ENCODE measurements around the gene CATSPER2.
"Not testable (repeated sequence)": the region's sequence is repeated elsewhere in the genome, so short reads cannot be mapped to it uniquely, and the experiment has no call there.

The CATSPER2 gene

DNA sequence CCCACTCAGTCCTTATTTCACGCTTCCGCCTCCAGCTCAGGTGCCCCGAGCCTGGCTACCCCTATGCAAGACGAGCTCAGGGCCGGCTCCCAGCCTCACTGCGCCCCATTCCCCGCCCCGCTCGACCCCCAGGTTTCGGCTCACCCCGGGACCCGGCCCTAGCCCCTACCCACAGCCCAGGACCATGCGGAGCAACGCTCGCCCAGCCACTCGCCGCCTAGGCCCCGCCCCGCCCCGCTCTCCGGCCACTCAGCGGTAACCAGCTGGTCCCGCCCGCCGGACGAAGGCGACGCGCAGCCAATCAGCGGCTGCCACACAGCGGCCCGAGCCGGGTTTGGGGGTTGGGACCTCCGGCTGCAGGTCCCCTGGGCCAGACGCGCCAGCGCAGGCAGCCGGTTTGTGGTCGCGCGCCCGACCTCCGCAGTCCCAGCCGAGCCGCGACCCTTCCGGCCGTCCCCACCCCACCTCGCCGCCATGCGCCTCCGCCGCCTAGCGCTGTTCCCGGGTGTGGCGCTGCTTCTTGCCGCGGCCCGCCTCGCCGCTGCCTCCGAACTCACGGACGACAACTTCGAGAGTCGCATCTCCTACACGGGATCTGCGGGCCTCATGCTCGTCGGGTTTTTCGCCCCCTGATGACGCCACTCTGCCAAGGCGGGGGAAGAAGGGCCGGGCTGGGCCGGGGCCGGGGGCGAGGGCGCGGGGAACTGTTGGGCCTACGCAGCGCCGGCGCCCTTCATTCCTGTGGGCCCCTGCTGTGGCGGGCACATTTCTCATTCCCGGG, at the start of gene CATSPER2:
TSS of gene CATSPER2 (minus strand) at position 196 of the 781 bp plus-strand sequence. CDS start 783 bp downstream, outside the sequence.
- DNase-seq: no peak

DNA sequence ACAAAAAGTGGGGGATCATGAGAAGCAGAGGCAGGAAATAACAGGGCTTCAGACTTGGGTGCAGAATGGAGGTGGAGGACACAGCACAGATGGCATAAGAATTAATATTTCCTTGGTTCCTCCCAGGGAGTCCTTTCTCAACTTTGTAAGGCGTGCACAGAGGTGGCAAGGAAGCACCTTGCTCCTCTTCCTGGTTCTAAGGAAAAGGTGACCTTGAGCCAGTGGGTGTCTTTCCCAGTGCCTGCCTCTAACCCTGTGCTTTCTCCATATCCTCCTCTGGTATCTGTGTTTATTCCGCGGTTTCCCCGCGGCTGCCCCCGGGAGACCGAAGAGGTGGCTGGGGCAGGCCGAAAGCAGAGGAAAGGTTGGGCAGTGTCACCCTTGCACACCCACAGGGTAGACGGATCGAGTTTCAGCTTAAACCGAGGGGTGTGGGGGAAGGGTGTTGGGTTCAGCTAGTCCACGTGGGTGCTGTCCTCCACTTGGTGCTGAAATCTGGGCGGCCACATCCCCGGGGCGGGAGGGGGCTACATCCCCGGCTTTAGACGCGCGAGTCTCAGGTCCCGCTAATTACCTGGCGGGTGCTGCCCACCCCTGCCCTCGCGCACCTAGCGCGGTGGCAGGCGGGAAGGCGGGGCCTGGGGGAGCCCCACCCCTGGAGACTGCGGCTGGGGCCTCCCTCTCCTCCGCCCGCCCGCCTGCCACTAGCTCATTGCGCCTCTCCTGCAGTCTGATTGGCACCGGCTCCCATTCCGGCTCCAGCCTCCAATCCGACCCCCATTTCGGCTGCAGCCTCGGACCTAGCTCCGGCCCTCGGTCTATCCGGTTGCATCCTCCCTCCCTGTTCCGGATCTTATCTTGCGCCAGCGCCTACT, 44.7 kb upstream of the CATSPER2 start, which contains the start of gene CKMT1A:
TSS of gene CKMT1A (plus strand) at position 712 of the 875 bp plus-strand sequence. CDS start 192 bp downstream, outside the sequence.
- DNase-seq: not testable (repeated sequence)

GRCh38 chr15:43692679-43693078, 44.0 kb upstream of the CATSPER2 start:
- DNase-seq: not testable (repeated sequence)

DNA sequence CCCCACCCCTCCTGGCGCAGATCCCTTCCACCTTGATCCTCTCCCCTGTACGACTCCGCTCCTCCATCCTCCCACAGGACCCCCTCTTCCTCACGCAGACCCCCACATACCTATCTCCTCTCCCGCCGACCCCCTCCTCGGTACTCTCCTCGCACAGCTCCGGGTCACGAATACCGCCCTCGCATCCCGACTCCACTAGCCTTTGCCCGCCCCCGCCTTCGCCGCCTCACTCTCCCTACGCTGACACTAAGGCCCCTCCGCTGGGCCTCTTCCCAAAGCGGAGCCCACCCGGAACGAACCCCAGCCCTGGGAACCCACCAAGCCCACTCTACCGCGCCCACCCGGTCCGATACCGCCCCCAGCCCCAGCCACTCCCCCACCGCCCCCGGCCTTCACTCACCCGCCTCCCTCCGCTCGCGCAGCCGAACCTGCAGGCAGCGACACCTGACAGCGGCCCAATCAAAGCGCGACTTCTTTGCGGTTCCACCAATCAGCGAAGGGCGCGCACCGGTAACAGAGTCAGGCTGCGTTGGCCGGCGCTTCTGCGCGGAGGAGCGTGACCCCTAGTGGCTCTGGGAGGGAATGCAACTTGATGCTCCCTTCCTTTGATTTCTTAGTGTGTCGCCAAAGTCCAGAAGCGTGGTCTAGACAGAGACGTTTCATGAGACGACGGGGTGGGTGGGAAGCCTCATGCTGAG, 41.1 kb upstream of the CATSPER2 start:
- not testable (repeated sequence) for DNase-seq

DNA sequence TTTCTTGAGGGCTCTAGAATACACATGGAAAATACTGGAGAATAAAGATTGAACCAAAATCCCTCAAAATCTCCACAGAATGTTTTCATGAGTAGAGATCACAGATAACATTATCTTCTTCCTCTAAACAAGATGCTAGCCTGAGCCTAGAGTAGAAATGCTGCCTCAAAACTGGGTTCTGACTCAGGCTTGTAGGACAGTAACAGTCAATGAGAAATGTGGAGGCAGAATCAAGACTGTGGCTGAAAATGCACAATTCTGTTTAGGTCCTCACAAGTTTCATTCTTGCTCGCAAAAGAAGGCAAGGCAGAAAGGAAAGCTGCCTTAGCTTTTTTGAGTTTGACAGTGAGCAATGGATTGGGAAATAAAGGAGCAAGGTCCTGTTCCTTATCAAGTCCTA, 25.5 kb upstream of the CATSPER2 start:
- DNase-seq: not testable (repeated sequence)

DNA sequence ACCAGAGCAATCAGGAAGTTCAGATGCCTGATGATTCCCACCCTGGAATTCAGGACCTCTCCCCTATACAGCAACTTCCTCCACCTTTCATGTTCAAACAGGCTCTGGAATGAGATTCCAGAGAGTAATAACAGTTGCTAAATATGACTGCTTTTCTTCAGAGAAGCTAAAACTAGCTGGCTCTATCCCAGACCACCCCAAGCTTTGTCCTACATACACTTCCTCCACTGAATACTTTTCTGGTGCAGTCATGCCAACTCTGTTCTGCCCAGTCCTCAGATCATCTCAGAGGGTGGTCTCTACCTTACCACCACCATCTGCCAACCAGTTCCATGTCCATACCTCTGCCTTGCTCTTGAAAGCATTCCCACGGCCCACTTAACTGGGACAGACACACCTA, 17.5 kb upstream of the CATSPER2 start:
- DNase-seq: not testable (repeated sequence)

DNA sequence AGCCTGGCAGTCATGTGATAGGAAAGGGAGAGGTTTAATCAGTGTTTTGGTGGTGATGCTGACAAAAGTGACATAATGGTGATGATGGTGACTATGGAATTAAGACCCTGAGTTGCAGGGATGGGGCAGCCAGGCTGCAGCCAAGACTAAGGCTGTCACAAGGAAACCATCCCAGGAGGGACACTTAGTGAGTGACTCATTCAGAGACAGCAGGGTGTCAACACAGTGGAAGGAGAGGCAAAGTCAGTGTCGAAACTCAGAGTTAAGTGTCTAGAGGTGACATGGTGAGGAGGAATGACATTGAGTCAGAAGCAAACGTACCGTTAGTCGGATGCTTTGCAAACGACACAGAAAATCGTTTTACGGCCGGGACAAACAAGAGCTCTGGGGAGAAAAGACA, 14.7 kb upstream of the CATSPER2 start:
- not testable (repeated sequence) for DNase-seq

DNA sequence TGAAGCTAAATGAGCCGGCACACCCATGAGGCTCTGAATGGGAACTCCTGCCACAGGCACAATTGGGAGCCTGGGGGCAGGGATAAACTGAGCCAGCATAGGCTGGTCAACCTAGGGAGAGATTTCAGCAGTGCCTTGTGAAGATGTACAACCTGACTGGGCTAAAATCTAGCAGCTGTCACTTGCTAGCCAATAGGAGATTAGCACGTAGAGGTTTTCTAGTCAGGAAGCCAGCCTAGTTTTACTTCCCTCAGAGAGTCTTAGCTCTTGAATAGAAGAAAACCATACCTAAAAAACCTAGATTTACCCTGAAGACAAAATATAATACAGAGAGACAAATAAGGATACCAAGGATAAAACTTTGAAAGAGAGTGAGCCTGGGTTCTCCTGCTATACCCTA, 13.6 kb upstream of the CATSPER2 start:
- DNase-seq: not testable (repeated sequence)

DNA sequence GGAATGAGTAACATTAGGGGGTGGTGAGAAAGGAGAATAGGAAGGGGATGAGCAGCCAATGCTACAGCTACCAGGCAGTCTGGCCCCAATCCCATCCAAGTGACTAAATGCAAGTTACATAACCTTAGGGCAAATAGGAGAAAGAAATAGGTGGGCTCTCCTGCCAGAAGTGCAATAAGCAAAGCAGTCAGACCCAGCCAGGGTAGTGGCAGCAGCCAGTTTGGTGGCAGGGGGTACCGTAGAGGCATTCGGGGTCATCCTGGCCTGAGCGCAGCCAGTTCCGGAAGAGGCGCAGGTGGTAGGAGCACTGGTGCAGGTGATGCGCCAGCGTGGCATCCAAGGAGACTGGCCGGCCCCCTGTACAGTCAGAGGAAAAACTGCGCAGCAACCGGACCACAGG, 11.1 kb upstream of the CATSPER2 start:
- DNase-seq: not testable (repeated sequence)

DNA sequence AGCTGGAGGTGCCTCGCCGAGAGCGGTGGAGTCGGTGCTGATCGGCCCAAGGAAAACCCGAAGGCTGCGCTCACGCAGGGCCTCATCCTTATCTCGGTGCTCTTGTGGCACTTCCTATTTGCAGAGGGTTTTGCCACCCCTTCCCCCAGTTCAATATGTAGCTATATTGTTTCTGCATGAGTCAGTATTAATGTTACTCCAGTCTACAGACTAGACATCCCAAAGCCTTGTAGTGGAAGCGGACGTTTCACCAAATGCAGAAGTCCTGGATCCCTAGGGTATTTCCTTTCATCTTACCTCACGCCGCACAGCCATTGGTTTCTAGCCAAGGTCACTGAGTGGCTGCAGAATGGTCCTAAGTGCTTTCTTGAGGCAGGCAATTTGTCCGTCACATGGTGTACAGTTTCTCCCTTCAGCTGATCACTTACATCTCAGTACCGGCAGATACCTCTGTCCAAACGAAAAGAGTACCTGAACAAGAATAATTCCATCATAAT, 834 bp upstream of the CATSPER2 start:
- DNase-seq: not testable (repeated sequence)

GRCh38 chr15:43638464-43639204, 10.0 kb downstream of the CATSPER2 start:
- not testable (repeated sequence) for DNase-seq

DNA sequence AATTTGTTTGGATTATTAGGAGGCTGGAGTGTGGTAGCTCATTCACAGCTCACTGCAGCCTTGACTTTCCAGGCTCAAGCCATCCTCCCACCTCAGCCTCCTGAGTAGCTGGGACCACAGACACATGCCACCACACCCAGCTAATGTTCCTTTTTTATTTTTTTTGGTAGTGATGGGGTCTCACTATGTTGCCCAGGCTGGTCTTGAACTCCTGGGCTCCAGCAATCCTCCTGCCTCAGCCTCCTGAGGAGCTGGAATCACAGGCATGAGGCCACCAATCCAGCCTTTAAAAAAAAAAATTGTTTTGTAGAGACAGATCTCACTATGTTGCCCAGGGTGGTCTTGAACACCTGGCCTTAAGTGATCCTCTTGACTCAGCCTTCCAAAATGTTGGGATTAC, 21.7 kb downstream of the CATSPER2 start:
- not testable (repeated sequence) for DNase-seq

- no peak for DNase-seq
Observed at GRCh38 chr15:43625106-43625505, 23.5 kb downstream of the CATSPER2 start.

GRCh38 chr15:43622068-43622799, 26.4 kb downstream of the CATSPER2 start:
- not testable (repeated sequence) for DNase-seq

DNA sequence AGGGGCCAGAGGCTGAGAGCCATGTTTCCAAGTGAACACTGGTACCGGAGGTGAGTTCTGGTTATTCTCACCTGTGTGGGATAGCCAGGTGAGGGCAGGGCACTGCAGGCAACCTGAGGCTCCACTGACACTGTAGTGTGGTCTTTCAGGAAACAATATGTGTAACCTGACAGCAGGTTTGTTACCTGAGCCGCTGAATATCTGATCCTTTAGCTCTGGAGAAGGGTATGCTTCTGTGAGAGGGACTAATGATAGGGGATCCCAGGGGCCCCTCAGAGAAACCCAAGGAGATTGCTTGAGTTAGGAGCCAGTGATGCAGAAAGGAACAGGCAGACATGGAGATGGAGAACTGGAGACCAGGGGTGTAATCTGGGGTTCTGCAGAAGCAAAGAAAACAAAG, 29.9 kb downstream of the CATSPER2 start, which contains the start of gene STRC:
TSS of gene STRC (minus strand) at position 101 of the 400 bp plus-strand sequence. CDS start at position 23, 78 bp downstream.
- not testable (repeated sequence) for DNase-seq

- DNase-seq: not testable (repeated sequence)
Observed at GRCh38 chr15:43617750-43618149, 30.9 kb downstream of the CATSPER2 start.

DNA sequence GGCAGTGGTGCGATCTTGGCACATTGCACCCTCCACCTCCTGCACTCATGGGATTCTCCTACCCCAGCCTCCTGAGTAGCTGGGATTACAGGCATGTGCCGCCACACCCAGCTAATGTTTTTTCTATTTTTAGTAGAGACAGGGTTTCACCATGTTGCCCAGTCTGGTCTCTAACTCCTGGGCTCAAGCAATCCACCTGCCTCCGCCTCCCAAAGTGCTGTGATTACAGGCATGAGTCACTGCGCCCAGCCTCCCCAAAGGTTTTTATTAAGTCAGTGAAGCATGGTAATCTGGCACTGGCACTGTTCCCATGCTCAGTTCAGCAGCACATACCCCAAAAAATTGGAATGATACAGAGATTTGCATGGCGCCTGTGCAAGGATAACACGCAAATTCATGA, 46.4 kb downstream of the CATSPER2 start:
- DNase-seq: not testable (repeated sequence)

DNA sequence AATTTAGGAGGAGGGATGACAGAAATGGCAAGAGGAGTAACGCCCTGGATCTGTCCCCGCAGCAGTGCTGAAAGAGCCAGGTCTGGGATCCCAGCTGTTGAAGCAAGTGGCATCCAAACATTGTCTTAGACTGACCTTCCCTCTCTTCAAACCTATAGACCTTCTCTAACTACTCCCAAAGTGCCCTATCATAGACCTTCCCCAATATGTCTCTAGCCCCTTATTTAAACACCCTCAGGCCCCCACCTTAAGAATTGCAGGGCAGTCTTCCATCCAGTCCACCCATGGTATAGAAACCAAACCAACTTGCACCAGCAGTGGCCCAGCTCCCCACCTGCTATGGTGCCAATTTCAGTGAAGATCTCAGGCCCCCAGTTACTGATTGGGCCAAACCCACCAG, 48.4 kb downstream of the CATSPER2 start:
- not testable (repeated sequence) for DNase-seq

- not testable (repeated sequence) for DNase-seq
Observed at GRCh38 chr15:43599131-43599530, 49.5 kb downstream of the CATSPER2 start.

GRCh38 chr15:43593328-43594190, 55.1 kb downstream of the CATSPER2 start, which contains the start of gene CKMT1B:
CKMT1B (plus strand) TSS chr15:43594027; CDS start chr15:43594219, 192 bp downstream.
- DNase-seq: not testable (repeated sequence)
